Prostate gland (tissue), 2 donors: ENCODE data around the gene MRGPRX2. TPM values are rescaled to one million over a fixed set of nuclear protein-coding genes. Genes with fewer than 3 reads are reported as not detected.

ENCODE experiments used
- DNase-seq: peaks from one replicate; pipeline ENCODE4 v3.0.0-alpha.2; 2019; ENCODE audit warnings: low spot score
- H3K27ac ChIP-seq, 2 donors: fragments of 200-600 bp; sonication (generic); 2 replicates each; pipeline ENCODE4 v1.5.1; 2017 to 2019
- H3K27me3 ChIP-seq: fragments of 200-600 bp; sonication (generic); replicated peaks from 2 replicates; pipeline ENCODE4 v1.5.1; 2019; ENCODE audit not compliant: insufficient read depth
- H3K36me3 ChIP-seq, 2 donors: fragments of 200-600 bp; sonication (generic); 1 replicate in 1 of 2; 2 replicates in 1 of 2; pipeline versions ENCODE4 v1.5.1 to v1.8.1; 2017 to 2019
- H3K4me1 ChIP-seq: fragments of 200-600 bp; sonication (generic); replicated peaks from 2 replicates; pipeline ENCODE4 v1.5.1; 2019
- H3K4me3 ChIP-seq, 2 donors: fragments of 200-600 bp; sonication (generic); 2 replicates each; pipeline ENCODE4 v1.5.1; 2017 to 2019
- H3K9me3 ChIP-seq: fragments of 200-600 bp; sonication (generic); 2 replicates; pipeline ENCODE4 v1.5.1; 2017
- CTCF ChIP-seq, 4 experiments: fragments of 200-600 bp in 2 of 4; fragments of 450-650 bp in 2 of 4; sonication (generic) in 2 of 4; IDR thresholded peaks; 1 replicate in 3 of 4; 2 replicates in 1 of 4; pipeline ENCODE4 v1.5.1; 2016 to 2019; ENCODE audit warnings: antibody characterized with exemption in 4 of 4, mild to moderate bottlenecking in 2 of 4, moderate library complexity in 2 of 4
- POLR2A ChIP-seq: fragments of 450-650 bp; IDR thresholded peaks from one replicate; pipeline ENCODE4 v1.6.1; 2016; ENCODE audit warnings: antibody characterized with exemption, mild to moderate bottlenecking
- POLR2AphosphoS5 ChIP-seq: sonication (generic); formaldehyde crosslinking; IDR thresholded peaks from one replicate; pipeline ENCODE4 v1.6.1; 2017; ENCODE audit warnings: antibody characterized with exemption
- WGBS: methylation state at CpG from one replicate; pipeline ENCODE4 v1.1.5; 2018; 5-methylcytosine and 5-hydroxymethylcytosine counted together
- intact Hi-C: fragments of 100-400 bp; cut with DNase I; formaldehyde crosslinking; loops from one replicate; pipeline ENCODE4 v1.14.2; 2022
- total RNA-seq, 2 donors: library from RNA; depleted of rRNA; stranded (reverse); fragments of >200 nt; gene quantifications; one replicate each; pipeline ENCODE4 v1.1.0, GENCODE V29; 2016

MRGPRX2 gene
- total RNA-seq, 2 donors from 2014 or later, result not detected

- TF ChIP-seq POLR2AphosphoS5, result no peak
- no peak for TF ChIP-seq POLR2A
- TF ChIP-seq CTCF (IDR thresholded peaks at IDR 0.05), result no peak
- Histone ChIP-seq H3K27me3 (no peaks in the 10 kb centered on the region), H3K4me3 (no peak overlapping the region), H3K36me3 (no peaks in the 10 kb centered on the region), H3K27ac (no peak overlapping the region), H3K9me3 (no peaks in the 10 kb centered on the region), H3K4me1 (no peaks in the 10 kb centered on the region)
- 15% methylated on average over 4 of the region's 4 CpGs for WGBS
- intact Hi-C loops, result no loop called here
- DNase-seq, result no peak
Observed at GRCh38 chr11:19101796-19102520, 41.4 kb upstream of the MRGPRX2 start.

- Histone ChIP-seq H3K4me3 (no peak overlapping the region), H3K4me1 (no peaks in the 10 kb centered on the region), H3K27me3 (no peaks in the 10 kb centered on the region), H3K36me3 (no peaks in the 10 kb centered on the region), H3K27ac (no peak overlapping the region), H3K9me3 (no peaks in the 10 kb centered on the region)
- intact Hi-C loops, result no loop called here
- no peak for DNase-seq
- TF ChIP-seq CTCF (IDR thresholded peaks at IDR 0.05) (no peak), POLR2AphosphoS5 (no peak), POLR2A (no peak)
- WGBS, result 93% methylated on average over 4 of the region's 4 CpGs
Observed at GRCh38 chr11:19100885-19101284, 40.4 kb upstream of the MRGPRX2 start.

GRCh38 chr11:19099093-19099492 lies 38.6 kb upstream of the MRGPRX2 start:
- WGBS, result 89% methylated on average over 3 of the region's 3 CpGs
- no peak overlapping the region for H3K27ac ChIP-seq

GRCh38 chr11:19094859-19095258 lies 34.3 kb upstream of the MRGPRX2 start:
- intact Hi-C loops, result no loop called here
- Histone ChIP-seq H3K27me3 (no peaks in the 10 kb centered on the region), H3K4me1 (no peaks in the 10 kb centered on the region), H3K27ac (no peak overlapping the region), H3K4me3 (no peak overlapping the region), H3K9me3 (no peaks in the 10 kb centered on the region), H3K36me3 (no peaks in the 10 kb centered on the region)
- TF ChIP-seq POLR2A (no peak), CTCF (IDR thresholded peaks at IDR 0.05) (no peak), POLR2AphosphoS5 (no peak)
- 32% methylated on average over 2 of the region's 2 CpGs for WGBS
- no peak for DNase-seq

More at GRCh38 chr11:19099093-19099492, 38.6 kb upstream of the MRGPRX2 start:
- H3K4me3 ChIP-seq, result no peak overlapping the region
- intact Hi-C loops, result no loop called here
- no peaks in the 10 kb centered on the region for H3K4me1 ChIP-seq
- no peaks in the 10 kb centered on the region for H3K36me3 ChIP-seq
- no peaks in the 10 kb centered on the region for H3K27me3 ChIP-seq
- no peaks in the 10 kb centered on the region for H3K9me3 ChIP-seq
- TF ChIP-seq POLR2AphosphoS5 (no peak), POLR2A (no peak), CTCF (IDR thresholded peaks at IDR 0.05) (no peak)
- DNase-seq, result no peak

- WGBS, result 67% methylated on average over 4 of the region's 4 CpGs
- Histone ChIP-seq H3K9me3 (no peaks in the 10 kb centered on the region), H3K27ac (no peak overlapping the region), H3K27me3 (no peaks in the 10 kb centered on the region), H3K4me3 (no peak overlapping the region), H3K36me3 (no peaks in the 10 kb centered on the region), H3K4me1 (no peaks in the 10 kb centered on the region)
- no peak for TF ChIP-seq CTCF (IDR thresholded peaks at IDR 0.05)
- TF ChIP-seq POLR2A, result no peak
- TF ChIP-seq POLR2AphosphoS5, result no peak
- intact Hi-C loops, result no loop called here
- DNase-seq, result no peak
Observed at GRCh38 chr11:19093976-19094375, 33.5 kb upstream of the MRGPRX2 start.
